Stimulated activated CD8-positive, alpha-beta memory T cell treated with anti-CD3 and anti-CD28 coated beads, Interleukin-12 subunit alpha, Interleukin-12 subunit beta, amount 100 ng/mL, for 24 hours (primary cell): ENCODE results near the gene IL17REL.

Source experiments
- DNase-seq: peaks from one replicate; pipeline ENCODE4 v3.0.0-alpha.2; 2020; ENCODE audit errors: extremely low read depth

Gene IL17REL

GRCh38 chr22:50002791-50003190, 9.8 kb downstream of the IL17REL start:
- no peak for DNase-seq

- DNase-seq, result no peak
Measured at GRCh38 chr22:50001388-50002231, 11.0 kb downstream of the IL17REL start.

- DNase-seq, result no peak
Measured at GRCh38 chr22:50000587-50001387, 11.8 kb downstream of the IL17REL start.

- no peak for DNase-seq
Measured at GRCh38 chr22:49999946-50000586, 12.5 kb downstream of the IL17REL start.

- no peak for DNase-seq
Measured at GRCh38 chr22:49999063-49999945, 13.3 kb downstream of the IL17REL start.

- DNase-seq, result no peak
Measured at GRCh38 chr22:49998718-49999062, 13.9 kb downstream of the IL17REL start.

- DNase-seq, result no peak
Measured at GRCh38 chr22:49997932-49998717, 14.4 kb downstream of the IL17REL start.

- no peak for DNase-seq
Measured at GRCh38 chr22:49997251-49997599, 15.3 kb downstream of the IL17REL start.

GRCh38 chr22:49996518-49997250, 15.9 kb downstream of the IL17REL start:
- DNase-seq, result no peak

- DNase-seq, result no peak
Measured at GRCh38 chr22:49996119-49996517, 16.4 kb downstream of the IL17REL start.

- no peak for DNase-seq
Measured at GRCh38 chr22:49995361-49996118, 17.0 kb downstream of the IL17REL start.

- no peak for DNase-seq
Measured at GRCh38 chr22:49995041-49995360, 17.6 kb downstream of the IL17REL start.

- DNase-seq, result no peak
Measured at GRCh38 chr22:49994361-49995040, 18.1 kb downstream of the IL17REL start.

GRCh38 chr22:49993649-49994360, 18.8 kb downstream of the IL17REL start:
- DNase-seq, result no peak

- DNase-seq, result peak; percentile 42
Measured at GRCh38 chr22:49992921-49993648, 19.5 kb downstream of the IL17REL start.

- no peak for DNase-seq
Measured at GRCh38 chr22:49991907-49992533, 20.5 kb downstream of the IL17REL start.

GRCh38 chr22:49991167-49991566, 21.4 kb downstream of the IL17REL start:
- no peak for DNase-seq
